ENCODE measurements around the gene MED13L. TPM values are rescaled to one million over a fixed set of nuclear protein-coding genes. Genes with fewer than 3 reads are reported as not detected.

The MED13L gene
- polyA plus RNA-seq, 3 donors, result 14.2 to 33.6 (median 28.7) TPM

- H3K27ac ChIP-seq (ENCODE audit: low read depth, low read length), result no peak overlapping the region
- WGBS, 3 donors, result 66 to 73% (median 72%) methylated on average over 4 of the region's 4 CpGs
These were observed 74.6 kb downstream of the MED13L start for GRCh38 chr12:116202940-116203339.

GRCh38 chr12:116202433-116202832 lies 75.1 kb downstream of the MED13L start:
- WGBS, 3 donors, result 69 to 86% (median 76%) methylated on average over 4 of the region's 4 CpGs
- no peak overlapping the region for H3K27ac ChIP-seq (ENCODE audit: low read depth, low read length)

GRCh38 chr12:116201908-116202307 lies 75.6 kb downstream of the MED13L start:
- WGBS, 3 donors, result 82 to 94% (median 89%) methylated on average over 1 of the region's 1 CpG
- no peak overlapping the region for H3K27ac ChIP-seq (ENCODE audit: low read depth, low read length)

- WGBS, 3 donors, result 76 to 91% (median 81%) methylated on average over 2 of the region's 2 CpGs
- no peak overlapping the region for H3K27ac ChIP-seq (ENCODE audit: low read depth, low read length)
These were observed 76.1 kb downstream of the MED13L start for GRCh38 chr12:116201359-116201758.

- no peak overlapping the region for H3K27ac ChIP-seq (ENCODE audit: low read depth, low read length)
- WGBS, 3 donors, result 95 to 99% (median 95%) methylated on average over 1 of the region's 1 CpG
These were observed 76.7 kb downstream of the MED13L start for GRCh38 chr12:116200812-116201211.

- WGBS, 3 donors, result 50 to 65% (median 52%) methylated on average over 1 of the region's 1 CpG
- no peak overlapping the region for H3K27ac ChIP-seq (ENCODE audit: low read depth, low read length)
These were observed 78.3 kb downstream of the MED13L start for GRCh38 chr12:116199160-116199706.

- H3K27ac ChIP-seq (ENCODE audit: low read depth, low read length), result no peak overlapping the region
- WGBS, 3 donors, result 71 to 73% (median 73%) methylated on average over 14 of the region's 14 CpGs
These were observed 80.5 kb downstream of the MED13L start for GRCh38 chr12:116196752-116197718.

- WGBS, 3 donors, result 22 to 58% (median 44%) methylated on average over 3 of the region's 3 CpGs
These were observed 81.3 kb downstream of the MED13L start for GRCh38 chr12:116196226-116196625.

GRCh38 chr12:116194935-116195431 lies 82.5 kb downstream of the MED13L start:
- 61 to 82% (median 71%) methylated on average over 3 of the region's 3 CpGs for WGBS, 3 donors
- H3K27ac ChIP-seq (ENCODE audit: low read depth, low read length), result no peak overlapping the region

More at GRCh38 chr12:116196226-116196625, 81.3 kb downstream of the MED13L start:
- no peak overlapping the region for H3K27ac ChIP-seq (ENCODE audit: low read depth, low read length)

GRCh38 chr12:116189692-116190091 lies 87.8 kb downstream of the MED13L start:
- H3K27ac ChIP-seq (ENCODE audit: low read depth, low read length), result no peak overlapping the region

- H3K27ac ChIP-seq (ENCODE audit: low read depth, low read length), result no peak overlapping the region
- WGBS, 3 donors, result 65 to 90% (median 72%) methylated on average over 3 of the region's 3 CpGs
These were observed 88.9 kb downstream of the MED13L start for GRCh38 chr12:116188581-116188980.

GRCh38 chr12:116187151-116187511 lies 90.4 kb downstream of the MED13L start:
- no peak overlapping the region for H3K27ac ChIP-seq (ENCODE audit: low read depth, low read length)
- WGBS, 3 donors, result 39 to 76% (median 44%) methylated on average over 1 of the region's 1 CpG

GRCh38 chr12:116186482-116187150 lies 90.9 kb downstream of the MED13L start:
- H3K27ac ChIP-seq (ENCODE audit: low read depth, low read length), result no peak overlapping the region
- 51 to 75% (median 51%) methylated on average over 3 of the region's 3 CpGs for WGBS, 3 donors

- H3K27ac ChIP-seq (ENCODE audit: low read depth, low read length), result no peak overlapping the region
- 93 to 96% (median 95%) methylated on average over 2 of the region's 2 CpGs for WGBS, 3 donors
These were observed 92.7 kb downstream of the MED13L start for GRCh38 chr12:116184763-116185162.

GRCh38 chr12:116183741-116184141 lies 93.8 kb downstream of the MED13L start:
- no peak overlapping the region for H3K27ac ChIP-seq (ENCODE audit: low read depth, low read length)

- H3K27ac ChIP-seq (ENCODE audit: low read depth, low read length), result no peak overlapping the region
- WGBS, 3 donors, result 84 to 89% (median 86%) methylated on average over 1 of the region's 1 CpG
These were observed 95.0 kb downstream of the MED13L start for GRCh38 chr12:116182359-116183063.

GRCh38 chr12:116180448-116180847 lies 97.0 kb downstream of the MED13L start:
- WGBS, 3 donors, result 82 to 88% (median 82%) methylated on average over 3 of the region's 3 CpGs
- H3K27ac ChIP-seq (ENCODE audit: low read depth, low read length), result no peak overlapping the region

GRCh38 chr12:116179384-116179783 lies 98.1 kb downstream of the MED13L start:
- no peak overlapping the region for H3K27ac ChIP-seq (ENCODE audit: low read depth, low read length)
- WGBS, 3 donors, result 93 to 98% (median 98%) methylated on average over 5 of the region's 5 CpGs

GRCh38 chr12:116177017-116177416 lies 100.5 kb downstream of the MED13L start:
- WGBS, 3 donors, result 92 to 98% (median 93%) methylated on average over 4 of the region's 4 CpGs
- no peak overlapping the region for H3K27ac ChIP-seq (ENCODE audit: low read depth, low read length)

Measured in adipose tissue (tissue), 3 donors.